ENCODE measurements around the gene NDUFB1. TPM values are rescaled to one million over a fixed set of nuclear protein-coding genes. Genes with fewer than 3 reads are reported as not detected.

The NDUFB1 gene
- total RNA-seq (2021; ENCODE audit: unreplicated experiment) (92.5 TPM), Bru-seq, nascent RNA (percentile 81 among the genes with signal in this experiment), BruChase-seq, experiment 1, labeled RNA remaining after a 6-hour chase (percentile 62 among the genes with signal in this experiment), BruChase-seq, experiment 2, labeled RNA remaining after a 2-hour chase (percentile 66 among the genes with signal in this experiment)
- 140 and 269 TPM in 2 replicates for polyA plus RNA-seq (2012)
- long read RNA-seq, transcript NDUFB1-201 (3 exons, 528 nt), result major isoform, 50 of 56 reads
- long read RNA-seq, partial matches to known transcripts, result 0 of 56 reads
- long read RNA-seq, other reads (novel, unspliced or antisense), result 1 of 56 reads

- TF ChIP-seq EZH2phosphoT487 (IDR thresholded peaks at IDR 0.05; ENCODE audit: borderline replicate concordance), result no peak
- no peak for TF ChIP-seq EZH2 (IDR thresholded peaks at IDR 0.05)
- TF ChIP-seq, protein P1, sequence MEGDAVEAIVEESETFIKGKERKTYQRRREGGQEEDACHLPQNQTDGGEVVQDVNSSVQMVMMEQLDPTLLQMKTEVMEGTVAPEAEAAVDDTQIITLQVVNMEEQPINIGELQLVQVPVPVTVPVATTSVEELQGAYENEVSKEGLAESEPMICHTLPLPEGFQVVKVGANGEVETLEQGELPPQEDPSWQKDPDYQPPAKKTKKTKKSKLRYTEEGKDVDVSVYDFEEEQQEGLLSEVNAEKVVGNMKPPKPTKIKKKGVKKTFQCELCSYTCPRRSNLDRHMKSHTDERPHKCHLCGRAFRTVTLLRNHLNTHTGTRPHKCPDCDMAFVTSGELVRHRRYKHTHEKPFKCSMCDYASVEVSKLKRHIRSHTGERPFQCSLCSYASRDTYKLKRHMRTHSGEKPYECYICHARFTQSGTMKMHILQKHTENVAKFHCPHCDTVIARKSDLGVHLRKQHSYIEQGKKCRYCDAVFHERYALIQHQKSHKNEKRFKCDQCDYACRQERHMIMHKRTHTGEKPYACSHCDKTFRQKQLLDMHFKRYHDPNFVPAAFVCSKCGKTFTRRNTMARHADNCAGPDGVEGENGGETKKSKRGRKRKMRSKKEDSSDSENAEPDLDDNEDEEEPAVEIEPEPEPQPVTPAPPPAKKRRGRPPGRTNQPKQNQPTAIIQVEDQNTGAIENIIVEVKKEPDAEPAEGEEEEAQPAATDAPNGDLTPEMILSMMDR (IDR thresholded peaks at IDR 0.05 in 2 of 3, conservative IDR thresholded peaks at IDR 0.05 in 1 of 3; ENCODE audit: borderline replicate concordance in 1 of 3, insufficient read depth in 1 of 3, low read depth in 2 of 3, low read length in 2 of 3), result no peak
- TF ChIP-seq RAD21 (IDR thresholded peaks at IDR 0.05; ENCODE audit: low read depth), result no peak
- no peak for TF ChIP-seq SRF (IDR thresholded peaks at IDR 0.05; ENCODE audit: low read depth)
- peak; percentile 64; the same call in 1 of the 2 replicates for TF ChIP-seq ZFX (IDR thresholded peaks at IDR 0.05)
- peak; percentile 98 for TF ChIP-seq YY1 (IDR thresholded peaks at IDR 0.05; ENCODE audit: extremely low read depth, insufficient replicate concordance, low read depth, low read length)
- TF ChIP-seq ELF1 (IDR thresholded peaks at IDR 0.05; ENCODE audit: borderline replicate concordance, low read depth), result no peak
- peak; percentile 86 for TF ChIP-seq JUND (IDR thresholded peaks at IDR 0.05)
- TF ChIP-seq SIN3A (IDR thresholded peaks at IDR 0.05; ENCODE audit: low read depth), result peak; percentile 70; the same call in 1 of the 2 replicates
- no peak for TF ChIP-seq FOSL1 (IDR thresholded peaks at IDR 0.05; ENCODE audit: low read depth)
- TF ChIP-seq EGR1 (IDR thresholded peaks at IDR 0.05; ENCODE audit: low read depth), result 0 out of 2 replicates have a peak, but pooled peaks have one; percentile 34
- peak; percentile 91 for TF ChIP-seq SP1 (IDR thresholded peaks at IDR 0.05; ENCODE audit: low read depth)
- TF ChIP-seq POLR2AphosphoS5 (IDR thresholded peaks at IDR 0.05; ENCODE audit: low read depth, low read length), result peak; percentile 87
- TF ChIP-seq ZNF274 (IDR thresholded peaks at IDR 0.05; ENCODE audit: low read depth, low read length), result no peak
- peak; percentile 55; the same call in 1 of the 2 replicates for TF ChIP-seq CBX3 (IDR thresholded peaks at IDR 0.05; ENCODE audit: low read depth)
- TF ChIP-seq MAX (IDR thresholded peaks at IDR 0.05), result peak; percentile 65; the same call in 1 of the 2 replicates
- peak; percentile 89 for TF ChIP-seq POLR2A (IDR thresholded peaks at IDR 0.05; ENCODE audit: borderline replicate concordance, extremely low read depth, insufficient read depth, insufficient read length)
- no peak for TF ChIP-seq TCF7L2 (IDR thresholded peaks at IDR 0.05; ENCODE audit: borderline replicate concordance, extremely low read depth, insufficient read depth, insufficient read length)
- Histone ChIP-seq H3K4me1 (ENCODE audit: control insufficient read depth in 1 of 2, insufficient read depth in 2 of 2, low read length in 2 of 2) (peaks cover 0 to 8% of the 10 kb centered on the region in 2 experiments; a peak in 2 of 4 replicates), H3K4me2 (ENCODE audit: low read length) (peak within 1 kb of the TSS; percentile 83), H3K36me3 (ENCODE audit: control insufficient read depth in 1 of 2, insufficient read depth in 2 of 2, low read length in 2 of 2) (peaks cover 0 to 8% of the 10 kb centered on the region in 2 experiments; a peak in 2 of 4 replicates), H2AFZ (ENCODE audit: low read depth, low read length, poor library complexity, severe bottlenecking) (peak within 1 kb of the TSS; percentile 90), H3K9ac (ENCODE audit: low read length) (peak within 1 kb of the TSS; percentile 95), H3K9me3 (ENCODE audit: control insufficient read depth in 1 of 2, insufficient read depth in 1 of 2, low read depth in 1 of 2, low read length in 2 of 2) (no peaks in the 10 kb centered on the region), H3K9me2 (ENCODE audit: insufficient read depth) (no peaks in the 10 kb centered on the region), H3K27ac (ENCODE audit: low read depth, low read length) (peak within 1 kb of the TSS; percentile 88), H3K27me3 (ENCODE audit: insufficient read depth, low read length) (no peaks in the 10 kb centered on the region), H4K20me1 (ENCODE audit: insufficient read depth) (no peaks in the 10 kb centered on the region), H3K4me3 (replicated peaks in 1 of 2; ENCODE audit: low read depth in 1 of 2, low read length in 2 of 2) (peak within 1 kb of the TSS; percentile 88 to 96), H3K79me2 (ENCODE audit: insufficient read depth, low read length) (peaks cover 51% of the 10 kb centered on the region)
- CTCF ChIA-PET, result interaction anchor here (1.1 to 9.6 kb wide), 3 partner anchors 14 to 565 kb away, joined by 4 to 77 read pairs (median 5); partner anchors contain the start of gene ATXN3
- peak; percentile 48 for DNase-seq (ENCODE audit: low read depth, low spot score)
- RAD21 ChIA-PET (ENCODE audit: low non-redundant PET in 1 of 2, low total read pairs in 2 of 2, uncharacterized antibody in 2 of 2, unreplicated experiment in 2 of 2), result interaction anchor here (0.8 to 1.3 kb wide), 2 partner anchors 16 to 231 kb away, joined by 3 read pairs; partner anchors contain the start of gene ATXN3 (in 1 of the 2)
- BruUV-seq (replicated peaks), result TSS peak; percentile 63
- peak; percentile 88 for ATAC-seq
- intact Hi-C loops (cut with micrococcal nuclease), result no loop called here
- POLR2A ChIA-PET, result interaction anchor here (0.6 to 3.2 kb wide), 4 partner anchors 9 to 18 kb away, joined by 3 to 21 read pairs (median 4); partner anchors contain the start of gene ATXN3
Observed at GRCh38 chr14:92121670-92122350, at the start of gene NDUFB1, which contains the start of gene CPSF2. Gene NDUFB1, minus strand, starts transcription at chr14:92121706. Its CDS starts 4,069 bp downstream, at chr14:92117637. Gene CPSF2, plus strand, starts transcription at chr14:92121969. Its CDS starts 9,016 bp downstream, at chr14:92130985.
